Hepatocyte (in vitro differentiated cells): Measurements from ENCODE around the gene P2RY2. TPM values are rescaled to one million over a fixed set of nuclear protein-coding genes. Genes with fewer than 3 reads are reported as not detected.

ENCODE experiments used
- DNase-seq: peaks from one replicate; pipeline ENCODE4 v3.0.0-alpha.2; 2016; ENCODE audit warnings: low spot score
- H2AFZ ChIP-seq: fragments of 200-600 bp; sonication (generic); 2 replicates; pipeline ENCODE4 v1.6.0; 2016; ENCODE audit warnings: antibody characterized with exemption, mild to moderate bottlenecking
- H3K27ac ChIP-seq: fragments of 200-600 bp; sonication (generic); 2 replicates; pipeline ENCODE4 v1.5.1; 2016; ENCODE audit warnings: mild to moderate bottlenecking
- H3K27me3 ChIP-seq: fragments of 200-600 bp; sonication (generic); 2 replicates; pipeline ENCODE4 v1.6.1; 2016
- H3K36me3 ChIP-seq: fragments of 200-600 bp; sonication (generic); replicated peaks from 2 replicates; pipeline ENCODE4 v1.5.1; 2016; ENCODE audit warnings: low read depth; ENCODE audit not compliant: insufficient read depth
- H3K4me1 ChIP-seq: fragments of 200-600 bp; sonication (generic); 2 replicates; pipeline ENCODE4 v1.5.1; 2016; ENCODE audit warnings: mild to moderate bottlenecking, moderate library complexity; ENCODE audit not compliant: insufficient read depth
- H3K4me2 ChIP-seq: fragments of 200-600 bp; sonication (generic); 2 replicates; pipeline ENCODE4 v1.6.0; 2016
- H3K4me3 ChIP-seq: fragments of 200-600 bp; sonication (generic); 2 replicates; pipeline ENCODE4 v1.5.1; 2016; ENCODE audit warnings: mild to moderate bottlenecking
- H3K79me2 ChIP-seq: fragments of 200-600 bp; sonication (generic); 2 replicates; pipeline ENCODE4 v1.6.0; 2017; ENCODE audit warnings: mild to moderate bottlenecking
- H3K9me2 ChIP-seq: fragments of 200-600 bp; sonication (generic); replicated peaks from 2 replicates; pipeline ENCODE4 v1.6.0; 2017; ENCODE audit warnings: mild to moderate bottlenecking; ENCODE audit not compliant: insufficient read depth
- H3K9me3 ChIP-seq: fragments of 200-600 bp; sonication (generic); 2 replicates; pipeline ENCODE4 v1.5.1; 2016; ENCODE audit warnings: low read depth, mild to moderate bottlenecking
- H4K20me1 ChIP-seq: fragments of 200-600 bp; sonication (generic); 2 replicates; pipeline ENCODE4 v1.6.0; 2016; ENCODE audit warnings: mild to moderate bottlenecking; ENCODE audit not compliant: insufficient read depth, poor library complexity, severe bottlenecking
- EZH2 ChIP-seq: fragments of 200-600 bp; sonication (generic); IDR thresholded peaks from 2 replicates; pipeline ENCODE4 v1.6.1; 2016; ENCODE audit warnings: antibody characterized with exemption, mild to moderate bottlenecking, borderline replicate concordance
- EZH2phosphoT487 ChIP-seq: fragments of 200-600 bp; sonication (generic); IDR thresholded peaks from one replicate; pipeline ENCODE4 v1.6.1; 2018; ENCODE audit warnings: antibody characterized with exemption, mild to moderate bottlenecking, low read depth, moderate library complexity; ENCODE audit not compliant: unreplicated experiment, severe bottlenecking
- WGBS: methylation state at CpG from one replicate; pipeline ENCODE4 v1.1.6; 2016; ENCODE audit warnings: low lambda C conversion rate; ENCODE audit errors: missing lambda C conversion rate; 5-methylcytosine and 5-hydroxymethylcytosine counted together
- polyA plus RNA-seq: library from polyadenylated mRNA; unstranded; fragments of >200 nt; fragmentation: Nextera tagmentation; extraction: Ambion mirVana; gene quantifications from 2 replicates; pipeline ENCODE4 v1.2.1, GENCODE V29; 2016
- total RNA-seq: library from RNA; depleted of rRNA; stranded (reverse); fragments of >200 nt; gene quantifications from 2 replicates; pipeline ENCODE4 v1.2.3, GENCODE V29; 2014
- TF ChIP-seq, protein P1 (sequence below): fragments of 200-600 bp; sonication (generic); IDR thresholded peaks from 2 replicates; pipeline ENCODE4 v1.5.1; 2016; ENCODE audit warnings: antibody characterized with exemption, mild to moderate bottlenecking; ENCODE audit not compliant: poor library complexity

The P2RY2 gene
- total and polyA plus RNA-seq, 2 experiments from 2014 or later = 2.5 to 6.3 TPM

DNA sequence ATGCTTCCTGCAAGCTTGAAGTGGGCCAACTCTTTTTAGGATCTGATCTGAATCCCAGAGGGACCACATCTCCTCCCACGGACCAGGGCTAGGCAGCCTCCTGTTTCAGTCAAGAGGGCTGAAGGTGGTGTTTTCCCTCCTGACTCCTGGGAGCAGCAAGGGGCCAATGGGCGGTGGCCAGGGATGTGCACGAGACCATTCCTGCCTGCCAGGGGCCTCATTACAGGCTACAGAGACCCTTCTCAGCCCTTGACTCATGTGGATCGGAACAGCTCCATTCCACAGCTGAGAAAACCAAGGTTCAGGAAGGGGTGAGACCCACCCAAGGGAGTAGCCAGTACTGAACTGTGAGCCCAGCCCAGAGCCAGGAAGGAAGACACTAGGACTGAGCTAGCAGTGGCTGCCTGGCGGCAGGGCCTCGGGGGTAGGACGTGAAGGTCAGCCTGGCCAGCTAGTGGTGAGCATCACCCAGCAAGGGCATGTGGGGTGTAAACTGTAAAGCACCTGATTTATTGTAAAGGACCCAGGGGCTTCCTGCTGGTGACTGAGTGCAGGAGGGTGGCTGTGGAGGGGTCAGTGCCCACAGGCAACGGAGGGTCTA lies 50.7 kb downstream of the P2RY2 start:
- H3K9me2 ChIP-seq = no peaks in the 10 kb centered on the region
- H3K9me3 ChIP-seq = no peaks in the 10 kb centered on the region
- H3K27ac ChIP-seq = peak overlapping the region; percentile 64
- 80% methylated on average over 8 of the region's 8 CpGs for WGBS
- no peak overlapping the region for H2AFZ ChIP-seq
- no peaks in the 10 kb centered on the region for H3K79me2 ChIP-seq
- H3K4me1 ChIP-seq = peaks cover 46% of the 10 kb centered on the region
- no peaks in the 10 kb centered on the region for H4K20me1 ChIP-seq
- no peaks in the 10 kb centered on the region for H3K36me3 ChIP-seq
- H3K4me2 ChIP-seq = no peak overlapping the region
- peaks cover 19% of the 10 kb centered on the region for H3K27me3 ChIP-seq
- TF ChIP-seq, protein P1, sequence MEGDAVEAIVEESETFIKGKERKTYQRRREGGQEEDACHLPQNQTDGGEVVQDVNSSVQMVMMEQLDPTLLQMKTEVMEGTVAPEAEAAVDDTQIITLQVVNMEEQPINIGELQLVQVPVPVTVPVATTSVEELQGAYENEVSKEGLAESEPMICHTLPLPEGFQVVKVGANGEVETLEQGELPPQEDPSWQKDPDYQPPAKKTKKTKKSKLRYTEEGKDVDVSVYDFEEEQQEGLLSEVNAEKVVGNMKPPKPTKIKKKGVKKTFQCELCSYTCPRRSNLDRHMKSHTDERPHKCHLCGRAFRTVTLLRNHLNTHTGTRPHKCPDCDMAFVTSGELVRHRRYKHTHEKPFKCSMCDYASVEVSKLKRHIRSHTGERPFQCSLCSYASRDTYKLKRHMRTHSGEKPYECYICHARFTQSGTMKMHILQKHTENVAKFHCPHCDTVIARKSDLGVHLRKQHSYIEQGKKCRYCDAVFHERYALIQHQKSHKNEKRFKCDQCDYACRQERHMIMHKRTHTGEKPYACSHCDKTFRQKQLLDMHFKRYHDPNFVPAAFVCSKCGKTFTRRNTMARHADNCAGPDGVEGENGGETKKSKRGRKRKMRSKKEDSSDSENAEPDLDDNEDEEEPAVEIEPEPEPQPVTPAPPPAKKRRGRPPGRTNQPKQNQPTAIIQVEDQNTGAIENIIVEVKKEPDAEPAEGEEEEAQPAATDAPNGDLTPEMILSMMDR = no peak
- no peak for TF ChIP-seq EZH2phosphoT487
- TF ChIP-seq EZH2 = no peak
- no peak overlapping the region for H3K4me3 ChIP-seq
- DNase-seq = no peak

DNA sequence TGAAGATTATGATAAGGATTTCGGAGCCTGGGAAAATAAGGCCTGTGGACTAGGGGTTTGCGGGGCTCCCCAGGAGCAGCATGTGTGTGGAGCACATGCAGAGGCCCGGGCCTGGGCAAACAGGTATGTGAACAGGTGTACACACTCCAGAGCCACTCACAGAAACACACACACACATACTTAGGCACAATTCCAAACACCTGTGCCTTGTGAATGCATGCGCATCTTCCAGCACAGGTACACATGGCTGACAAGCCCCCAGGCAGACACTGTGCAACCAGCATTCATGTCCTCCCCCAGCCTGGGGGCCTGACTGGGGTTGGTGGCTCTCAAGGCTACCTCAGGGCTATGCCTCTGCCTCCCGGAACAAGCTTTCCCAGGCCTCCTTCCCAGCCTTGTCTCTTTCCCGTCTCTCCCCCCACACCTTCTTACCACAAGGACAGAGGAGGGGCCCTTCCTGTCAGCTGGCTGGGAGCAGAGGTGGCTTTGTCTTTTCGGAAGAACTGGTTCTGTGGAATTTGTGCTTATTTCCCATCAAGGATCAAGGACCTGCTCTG lies 51.5 kb downstream of the P2RY2 start:
- Histone ChIP-seq H3K27ac (peak overlapping the region; percentile 64), H3K79me2 (peaks cover 4% of the 10 kb centered on the region), H3K9me2 (no peaks in the 10 kb centered on the region), H3K36me3 (no peaks in the 10 kb centered on the region), H2AFZ (no peak overlapping the region), H3K4me1 (peaks cover 44% of the 10 kb centered on the region), H3K4me2 (peak overlapping the region; percentile 65), H4K20me1 (no peaks in the 10 kb centered on the region), H3K9me3 (no peaks in the 10 kb centered on the region), H3K27me3 (peaks cover 17% of the 10 kb centered on the region), H3K4me3 (no peak overlapping the region)
- WGBS = 57% methylated on average over 7 of the region's 7 CpGs
- TF ChIP-seq EZH2 (no peak), EZH2phosphoT487 (no peak)
- TF ChIP-seq, protein P1 = no peak
- peak; percentile 60 for DNase-seq

DNA sequence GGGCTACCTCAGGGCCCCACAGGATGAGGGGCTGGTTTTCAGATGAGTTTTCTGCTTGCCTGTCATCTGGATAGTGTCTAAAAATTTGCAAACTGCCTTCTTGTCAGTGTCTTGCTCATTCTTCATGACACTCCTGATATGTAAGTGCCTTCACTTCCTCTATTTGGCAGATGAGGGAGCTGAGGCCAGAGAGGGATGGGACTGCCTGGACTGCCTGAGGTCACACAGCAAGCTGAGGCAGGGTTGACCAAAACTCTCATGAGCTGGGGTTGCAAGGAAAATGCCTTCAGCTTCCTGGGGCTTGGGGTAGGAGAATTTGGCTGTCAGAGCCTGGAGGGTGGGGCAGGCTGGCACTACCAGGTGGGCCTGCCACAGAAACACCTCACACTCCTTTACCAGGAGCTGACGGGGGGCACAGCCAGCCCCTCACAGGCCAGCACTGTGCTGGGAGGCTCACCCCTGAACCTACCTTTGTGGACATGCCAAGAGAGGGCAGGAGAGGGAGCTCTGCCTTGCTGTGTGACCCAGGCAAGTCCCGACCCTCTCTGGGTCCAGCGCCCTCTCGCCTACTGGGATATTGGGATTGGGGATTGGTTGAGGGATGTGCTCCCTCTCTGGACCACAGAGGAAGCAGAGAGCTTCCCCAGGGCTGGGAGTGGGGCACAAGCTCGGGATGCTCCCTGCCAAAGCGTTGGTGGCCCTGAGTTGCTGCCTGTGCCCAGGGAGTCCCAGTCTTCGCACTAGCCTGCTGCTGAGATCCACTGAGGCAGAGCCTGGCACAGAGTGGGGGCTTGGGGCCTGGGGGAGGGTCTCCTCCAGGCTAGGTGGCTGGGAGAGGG lies 52.2 kb downstream of the P2RY2 start:
- Histone ChIP-seq H3K79me2 (peaks cover 4% of the 10 kb centered on the region), H3K9me2 (no peaks in the 10 kb centered on the region), H2AFZ (no peak overlapping the region), H3K4me2 (peak overlapping the region; percentile 65), H3K36me3 (no peaks in the 10 kb centered on the region), H4K20me1 (no peaks in the 10 kb centered on the region), H3K27me3 (peaks cover 10% of the 10 kb centered on the region), H3K4me1 (peaks cover 44% of the 10 kb centered on the region), H3K27ac (peak overlapping the region; percentile 64), H3K9me3 (no peaks in the 10 kb centered on the region), H3K4me3 (no peak overlapping the region)
- WGBS = 87% methylated on average over 7 of the region's 7 CpGs
- TF ChIP-seq EZH2phosphoT487 (no peak), EZH2 (no peak)
- TF ChIP-seq, protein P1 = no peak
- no peak for DNase-seq
